NCI-H524 (cell line): ENCODE data around the gene ATP8A2.
A peak's percentile ranks its signal among the peaks of the same experiment; 100 is the strongest.
"Not testable (repeated sequence)": the region's sequence is repeated elsewhere in the genome, so short reads cannot be mapped to it uniquely, and the experiment has no call there.

Experiments used
- DNase-seq, 2 experiments: peaks; one replicate each; lab custom pipeline; 2025; lab: John Stamatoyannopoulos, UW

Gene ATP8A2

GRCh38 chr13:25371875-25372283 lies at the start of gene ATP8A2:
TSS of gene ATP8A2 (plus strand) at chr13:25371974. CDS start at chr13:25372213, 239 bp downstream.
- peak in 1 of 2 experiments; percentile 52 for DNase-seq

DNA sequence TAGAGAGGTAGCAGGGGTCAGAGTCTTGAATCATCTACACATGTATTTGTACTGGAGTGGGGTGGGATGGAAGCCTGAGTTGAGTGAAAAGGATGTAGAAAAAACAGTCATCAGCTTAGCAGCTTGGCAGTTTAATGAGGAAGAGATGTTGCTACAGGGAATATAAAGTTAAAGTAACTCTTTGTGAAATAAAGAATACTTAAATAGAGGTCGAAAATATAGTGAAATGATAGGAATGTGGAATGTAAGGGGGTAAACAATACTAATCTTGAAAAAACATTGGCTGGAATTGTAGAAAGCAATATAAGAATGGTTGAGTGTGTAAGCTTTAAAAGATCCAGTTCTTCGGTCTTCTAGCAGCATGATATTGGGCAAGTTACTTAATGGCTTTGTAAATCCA lies 47.7 kb upstream of the ATP8A2 start:
- no peak for DNase-seq

GRCh38 chr13:25329706-25330105 lies 42.1 kb upstream of the ATP8A2 start:
- no peak for DNase-seq

DNA sequence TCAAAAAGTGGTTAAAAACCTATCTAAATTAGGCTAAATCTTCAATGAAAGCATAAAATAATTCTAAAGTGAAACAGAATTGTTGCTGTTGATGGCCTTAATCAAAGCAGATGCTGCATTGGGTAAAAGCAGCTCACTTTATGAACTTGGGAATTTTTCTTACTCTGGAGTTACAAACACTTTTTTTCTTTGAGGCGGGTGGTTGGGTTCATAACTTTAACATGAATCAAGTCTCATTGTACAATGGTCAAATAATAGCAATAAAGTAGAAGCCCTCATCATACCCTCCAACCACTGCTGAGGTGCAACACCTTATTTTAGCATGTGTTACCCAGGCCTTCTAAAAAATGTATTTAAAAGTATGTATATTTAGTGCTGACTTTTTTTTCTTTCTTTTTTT lies 41.2 kb upstream of the ATP8A2 start:
- no peak for DNase-seq

DNA sequence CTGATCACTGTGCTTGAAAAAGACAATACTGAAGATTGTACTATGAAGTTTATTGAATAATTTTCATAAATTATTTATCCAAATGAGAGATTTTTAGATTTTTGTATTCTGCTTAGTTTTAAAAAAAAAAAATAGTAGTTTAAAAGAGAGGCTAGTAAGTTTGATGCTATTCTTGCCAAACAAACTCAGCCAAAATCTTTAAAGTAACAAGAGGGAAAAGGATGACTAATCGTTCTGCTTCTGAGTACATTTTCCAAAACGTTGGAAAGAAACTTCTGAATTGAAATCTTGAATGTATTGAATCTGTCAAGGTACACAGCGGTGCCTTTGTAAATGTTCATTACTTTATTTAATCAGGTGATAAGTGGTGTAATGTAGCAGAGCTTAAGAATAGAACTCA lies 35.9 kb upstream of the ATP8A2 start:
- no peak for DNase-seq

- no peak for DNase-seq
These were observed 26.2 kb upstream of the ATP8A2 start for GRCh38 chr13:25345576-25345975.

DNA sequence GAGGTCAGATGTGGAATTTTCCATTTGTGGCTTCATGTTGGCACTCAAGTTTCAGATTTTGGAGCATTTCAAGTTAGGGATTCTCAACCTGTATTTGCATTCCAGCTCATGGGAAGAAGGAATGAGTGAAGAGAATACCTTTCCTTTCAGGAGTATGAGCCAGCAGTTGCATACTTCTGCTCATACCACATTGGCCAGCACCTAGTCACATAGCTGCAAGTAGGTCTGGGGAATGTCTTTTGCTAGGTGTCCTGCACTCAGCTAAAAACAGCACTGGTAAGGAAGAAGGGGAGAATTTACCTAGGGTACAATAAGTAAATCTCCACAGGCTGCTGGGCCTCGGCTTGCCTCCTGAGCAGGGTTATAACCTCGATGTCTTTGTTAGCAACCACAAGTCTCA lies 24.6 kb upstream of the ATP8A2 start:
- DNase-seq: no peak

DNA sequence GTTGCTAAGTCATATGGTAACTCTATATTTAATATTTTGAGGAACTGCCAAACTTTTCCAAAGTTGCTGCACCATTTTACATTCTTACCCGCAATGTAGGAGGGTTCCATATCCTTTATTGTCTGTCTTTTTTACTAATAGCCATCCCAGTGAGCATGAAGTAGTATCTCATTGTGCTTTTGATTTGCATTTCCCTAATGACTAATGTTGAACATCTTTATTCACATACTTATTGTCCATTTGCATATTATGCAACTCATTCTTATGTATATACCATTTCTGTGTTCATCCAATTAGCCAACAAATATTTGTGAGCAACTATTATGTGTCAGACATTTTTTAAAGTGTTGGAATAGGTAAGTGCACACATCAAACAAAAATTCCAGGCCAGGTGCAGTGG lies 20.4 kb upstream of the ATP8A2 start:
- no peak for DNase-seq

GRCh38 chr13:25352230-25352629 lies 19.5 kb upstream of the ATP8A2 start:
- peak in 1 of 2 experiments; percentile 38 for DNase-seq

GRCh38 chr13:25352806-25353205 lies 19.0 kb upstream of the ATP8A2 start:
- DNase-seq: no peak

- no peak for DNase-seq
These were observed 18.4 kb upstream of the ATP8A2 start for GRCh38 chr13:25353344-25353743.

- DNase-seq: no peak
These were observed 17.4 kb upstream of the ATP8A2 start for GRCh38 chr13:25354377-25354776.

DNA sequence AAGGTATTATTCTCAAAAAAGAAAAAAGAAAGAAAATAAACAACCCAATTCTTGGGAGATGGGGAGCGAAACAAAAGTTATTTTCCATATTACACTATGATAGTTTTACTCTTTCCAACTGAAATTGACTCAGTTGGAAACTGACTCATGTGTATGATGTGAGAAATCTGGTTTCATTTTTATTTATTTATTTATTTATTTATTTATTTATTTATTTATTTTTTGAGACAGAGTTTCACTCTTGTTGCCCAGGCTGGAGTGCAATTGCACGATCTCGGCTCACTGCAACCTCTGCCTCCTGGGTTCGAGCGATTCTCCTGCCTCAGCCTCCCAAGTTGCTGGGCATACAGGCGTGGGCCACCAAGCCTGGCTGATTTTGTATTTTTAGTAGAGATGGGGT lies 11.3 kb upstream of the ATP8A2 start:
- not testable (repeated sequence) for DNase-seq

GRCh38 chr13:25365720-25366235 lies 6.0 kb upstream of the ATP8A2 start:
- DNase-seq: no peak

DNA sequence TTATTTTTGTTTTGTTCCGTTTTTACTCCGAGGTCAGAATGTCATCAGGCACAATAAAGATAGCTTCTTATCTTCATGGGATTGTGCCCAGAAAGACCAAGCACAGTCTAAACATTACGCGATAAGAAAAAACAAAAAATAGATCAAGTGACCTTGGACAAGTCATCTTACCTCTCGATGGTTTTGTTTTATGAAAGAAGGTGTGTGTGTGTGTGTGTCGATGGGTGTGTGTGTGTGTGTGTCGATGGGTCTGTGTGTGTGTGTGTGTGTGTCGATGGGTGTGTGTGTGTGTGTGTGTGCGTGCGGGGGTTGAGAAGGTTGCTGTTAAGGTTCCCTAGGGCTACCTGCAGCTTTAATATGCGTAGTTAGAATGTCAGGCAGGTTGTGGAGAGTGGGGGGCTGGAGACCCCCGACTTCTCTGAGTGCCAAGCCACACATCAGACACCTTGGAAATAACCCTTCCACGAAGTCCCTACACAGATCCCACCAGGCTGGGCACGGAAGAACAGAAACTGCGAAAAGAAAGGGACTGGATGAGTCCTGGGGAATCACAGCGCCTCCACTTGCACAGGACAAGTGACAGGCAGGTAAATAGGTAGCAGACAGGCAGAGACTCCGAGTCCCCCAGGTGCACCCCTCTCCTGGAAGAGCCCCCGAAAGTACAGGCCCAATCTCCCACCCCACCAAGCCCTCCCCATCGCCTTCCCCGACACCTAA lies 458 bp upstream of the ATP8A2 start:
- no peak for DNase-seq

GRCh38 chr13:25372284-25373081 lies 709 bp downstream of the ATP8A2 start:
- peak; percentile 8 to 54 for DNase-seq

DNA sequence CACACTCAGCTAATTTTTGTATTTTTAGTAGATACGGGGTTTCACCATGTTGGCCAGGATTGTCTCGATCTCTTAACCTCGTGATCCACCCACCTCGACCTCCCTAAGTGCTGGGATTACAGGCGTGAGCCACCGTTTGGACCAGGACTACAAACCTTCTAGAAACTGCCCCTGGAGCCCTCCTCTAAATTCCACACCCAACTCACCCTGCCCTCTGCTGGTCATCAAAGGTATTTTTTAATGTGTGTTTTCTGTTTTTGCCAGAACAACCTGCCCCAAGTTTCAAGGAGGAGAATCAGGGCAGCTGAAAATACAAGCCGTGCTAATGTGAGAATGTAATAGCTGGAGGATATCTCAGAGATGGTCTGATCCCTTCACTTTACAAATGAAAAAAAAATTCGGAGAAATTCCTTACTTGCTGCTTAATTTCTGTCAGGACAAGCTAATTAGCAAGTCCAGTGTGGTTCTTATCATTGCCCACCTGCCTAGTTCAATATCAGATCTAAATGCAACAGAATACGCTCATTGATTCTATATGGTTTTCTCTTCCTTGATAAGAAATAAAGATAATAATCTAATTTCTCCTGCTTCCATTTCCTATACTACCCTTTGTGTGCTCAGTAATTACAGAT lies 4.1 kb downstream of the ATP8A2 start:
- peak; percentile 25 to 74 for DNase-seq

- DNase-seq: no peak
These were observed 5.6 kb downstream of the ATP8A2 start for GRCh38 chr13:25377244-25377962.

DNA sequence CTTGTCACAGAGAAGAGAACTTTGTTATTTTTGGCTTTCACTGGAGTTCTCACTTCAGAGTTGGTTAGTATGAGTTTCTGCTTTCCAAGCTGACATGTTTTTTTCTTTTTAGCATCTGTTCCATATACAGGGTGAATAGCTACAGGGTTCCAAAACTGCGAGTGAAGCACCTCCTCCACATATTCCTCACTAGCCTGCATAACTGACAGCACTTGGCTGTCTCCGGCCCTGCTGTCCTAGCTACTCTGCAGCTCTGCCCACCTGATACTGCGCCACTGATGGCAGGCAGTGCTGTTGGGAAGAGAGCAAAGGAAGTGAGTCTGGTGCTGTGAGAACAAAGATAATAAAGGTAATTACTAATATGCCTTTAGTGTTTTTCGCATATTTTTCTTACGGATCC lies 6.8 kb downstream of the ATP8A2 start:
- DNase-seq: no peak

GRCh38 chr13:25379011-25379410 lies 7.2 kb downstream of the ATP8A2 start:
- DNase-seq: no peak

DNA sequence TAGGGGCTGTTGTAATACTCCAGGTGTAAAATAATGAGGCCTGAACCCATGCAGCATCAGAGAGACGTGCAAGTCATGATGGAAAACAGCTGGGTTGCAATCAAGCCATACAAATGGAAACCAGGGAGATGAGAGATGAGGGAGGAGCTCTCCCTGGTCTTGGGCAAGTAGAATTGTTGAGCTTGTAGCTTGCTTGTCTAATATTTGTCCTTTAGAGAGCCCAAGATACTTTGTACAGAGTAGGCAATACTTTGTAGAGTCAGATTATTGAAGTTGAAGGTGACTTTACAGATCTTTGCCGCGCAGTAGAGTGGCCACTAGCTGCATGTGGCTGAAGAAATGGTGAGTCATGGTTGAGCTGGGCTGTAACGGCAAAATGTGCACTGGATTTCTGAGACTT lies 8.3 kb downstream of the ATP8A2 start:
- DNase-seq: no peak

DNA sequence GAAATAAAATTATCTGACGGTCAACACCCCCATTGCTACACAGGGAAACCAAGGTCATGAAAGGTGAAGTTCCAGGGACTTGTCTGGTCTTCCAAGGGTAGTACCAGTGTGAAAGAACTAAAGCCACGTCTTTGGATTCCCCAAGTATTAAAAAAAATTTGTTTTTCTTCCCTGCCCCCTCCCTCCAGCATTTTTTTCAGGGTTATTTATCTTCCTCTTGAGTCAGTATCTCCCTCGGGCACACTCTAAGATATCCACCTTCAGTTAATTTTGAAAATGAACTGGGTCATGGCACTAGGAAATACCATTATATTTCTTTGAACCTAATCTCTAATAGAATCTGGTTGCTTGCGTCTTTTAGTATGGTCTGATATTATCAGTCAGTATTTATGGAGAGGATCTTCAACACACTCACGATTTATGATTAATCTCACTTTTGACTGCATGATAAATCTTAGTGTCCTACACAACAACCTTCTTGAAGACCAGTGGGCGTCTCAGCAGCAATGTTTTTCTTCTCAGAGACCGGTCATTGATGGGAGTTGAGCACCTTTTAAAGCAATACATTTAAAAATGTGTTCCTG lies 9.1 kb downstream of the ATP8A2 start:
- DNase-seq: no peak
